ENCODE data around the gene B4GALT5. TPM values are rescaled to one million over a fixed set of nuclear protein-coding genes. Genes with fewer than 3 reads are reported as not detected.

B4GALT5 gene
- polyA plus RNA-seq, 1 donor (not counting 4 experiments of a cell fraction or from before 2014, with no cell fraction given): 23.5 TPM

DNA sequence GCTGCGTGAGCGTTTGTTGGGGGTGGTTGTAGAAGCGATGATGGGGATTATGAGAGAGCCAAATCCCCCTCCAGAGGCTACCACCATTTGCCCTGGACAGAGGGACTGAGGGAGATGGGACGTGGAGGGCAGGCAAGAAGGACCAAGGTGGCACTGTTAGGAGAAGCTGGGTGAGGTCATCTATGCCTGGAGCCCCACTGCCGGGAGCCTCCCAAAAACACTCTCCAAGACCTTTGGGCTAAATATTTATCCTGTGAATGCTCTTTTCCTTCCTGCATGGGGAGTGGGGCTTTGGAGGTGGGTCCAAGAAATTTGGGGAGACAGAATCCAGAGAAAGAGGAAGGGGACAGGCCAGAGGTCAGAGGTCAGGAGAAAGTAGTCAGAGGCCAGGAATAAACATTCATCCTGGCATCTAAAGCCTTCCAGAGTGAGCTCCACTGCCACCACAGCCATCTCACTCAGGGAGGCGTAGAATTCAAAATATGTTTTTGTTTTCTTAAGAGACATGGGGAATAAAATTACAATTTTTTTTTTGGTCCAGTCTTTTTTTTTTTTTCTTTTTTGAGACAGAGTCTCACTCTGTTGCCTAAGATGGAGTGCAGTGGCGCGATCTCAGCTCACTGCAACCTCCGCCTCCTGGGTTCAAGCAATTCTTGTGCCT is 128.0 kb downstream of the B4GALT5 start:
- H3K4me2 ChIP-seq (ENCODE audit: control insufficient read depth, extremely low read depth, insufficient read depth, low read depth, low read length): no peak overlapping the region
- no peak for FAIRE-seq
- dilution Hi-C loops (cut with MboI; ENCODE audit: extremely low pct_ligation_motif_present, low sequenced_read_pairs): no loop called here

GRCh38 chr20:49584418-49585382 is 129.0 kb downstream of the B4GALT5 start:
- Histone ChIP-seq H3K9me1 (ENCODE audit: control insufficient read depth, extremely low read depth, insufficient read depth, low read length) (no peaks in the 10 kb centered on the region), H3K27ac (ENCODE audit: control insufficient read depth, insufficient read depth, low read length) (no peak overlapping the region), H4K20me1 (ENCODE audit: control insufficient read depth, extremely low read depth, insufficient read depth, low read length) (peaks cover 2% of the 10 kb centered on the region), H2AFZ (ENCODE audit: control insufficient read depth, low read length) (no peak overlapping the region), H3K27me3 (ENCODE audit: control insufficient read depth, extremely low read depth, insufficient read depth, low read length) (peaks cover 34% of the 10 kb centered on the region), H3K4me3 (ENCODE audit: control insufficient read depth in 2 of 3, extremely low read depth in 1 of 3, insufficient read depth in 2 of 3, low read depth in 1 of 3, low read length in 3 of 3) (no peak overlapping the region), H3K9me3 (ENCODE audit: control insufficient read depth, low read depth, low read length) (no peaks in the 10 kb centered on the region), H3K4me1 (ENCODE audit: control insufficient read depth, extremely low read depth, insufficient read depth, low read length) (no peaks in the 10 kb centered on the region), H3K9ac (ENCODE audit: control insufficient read depth, extremely low read depth, insufficient read depth, low read length) (no peak overlapping the region), H3K36me3 (ENCODE audit: control insufficient read depth in 2 of 2, extremely low read depth in 1 of 2, insufficient read depth in 2 of 2, low read length in 2 of 2) (no peaks in the 10 kb centered on the region), H3K4me2 (ENCODE audit: control insufficient read depth, extremely low read depth, insufficient read depth, low read depth, low read length) (no peak overlapping the region), H3K79me2 (ENCODE audit: control insufficient read depth, insufficient read depth, low read length) (no peaks in the 10 kb centered on the region)
- dilution Hi-C loops (cut with MboI; ENCODE audit: extremely low pct_ligation_motif_present, low sequenced_read_pairs): no loop called here
- no peak for FAIRE-seq
- TF ChIP-seq, protein P1, sequence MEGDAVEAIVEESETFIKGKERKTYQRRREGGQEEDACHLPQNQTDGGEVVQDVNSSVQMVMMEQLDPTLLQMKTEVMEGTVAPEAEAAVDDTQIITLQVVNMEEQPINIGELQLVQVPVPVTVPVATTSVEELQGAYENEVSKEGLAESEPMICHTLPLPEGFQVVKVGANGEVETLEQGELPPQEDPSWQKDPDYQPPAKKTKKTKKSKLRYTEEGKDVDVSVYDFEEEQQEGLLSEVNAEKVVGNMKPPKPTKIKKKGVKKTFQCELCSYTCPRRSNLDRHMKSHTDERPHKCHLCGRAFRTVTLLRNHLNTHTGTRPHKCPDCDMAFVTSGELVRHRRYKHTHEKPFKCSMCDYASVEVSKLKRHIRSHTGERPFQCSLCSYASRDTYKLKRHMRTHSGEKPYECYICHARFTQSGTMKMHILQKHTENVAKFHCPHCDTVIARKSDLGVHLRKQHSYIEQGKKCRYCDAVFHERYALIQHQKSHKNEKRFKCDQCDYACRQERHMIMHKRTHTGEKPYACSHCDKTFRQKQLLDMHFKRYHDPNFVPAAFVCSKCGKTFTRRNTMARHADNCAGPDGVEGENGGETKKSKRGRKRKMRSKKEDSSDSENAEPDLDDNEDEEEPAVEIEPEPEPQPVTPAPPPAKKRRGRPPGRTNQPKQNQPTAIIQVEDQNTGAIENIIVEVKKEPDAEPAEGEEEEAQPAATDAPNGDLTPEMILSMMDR (optimal IDR thresholded peaks at IDR 0.05 in 1 of 3, IDR thresholded peaks at IDR 0.05 in 1 of 3, conservative IDR thresholded peaks at IDR 0.05 in 1 of 3; ENCODE audit: extremely low read depth in 1 of 3, insufficient read depth in 2 of 3, low read length in 3 of 3): no peak
- TF ChIP-seq EZH2 (IDR thresholded peaks at IDR 0.05; ENCODE audit: low read length): no peak
- no peak for DNase-seq (ENCODE audit: low read depth, low spot score)

More for the DNA sequence above, 128.0 kb downstream of the B4GALT5 start:
- no peaks in the 10 kb centered on the region for H3K79me2 ChIP-seq (ENCODE audit: control insufficient read depth, insufficient read depth, low read length)
- H3K4me3 ChIP-seq (ENCODE audit: control insufficient read depth in 2 of 3, extremely low read depth in 1 of 3, insufficient read depth in 2 of 3, low read depth in 1 of 3, low read length in 3 of 3): no peak overlapping the region
- TF ChIP-seq, protein P1 (optimal IDR thresholded peaks at IDR 0.05 in 1 of 3, IDR thresholded peaks at IDR 0.05 in 1 of 3, conservative IDR thresholded peaks at IDR 0.05 in 1 of 3; ENCODE audit: extremely low read depth in 1 of 3, insufficient read depth in 2 of 3, low read length in 3 of 3): no peak
- no peak for TF ChIP-seq EZH2 (IDR thresholded peaks at IDR 0.05; ENCODE audit: low read length)
- no peak for DNase-seq (ENCODE audit: low read depth, low spot score)
- peaks cover 32% of the 10 kb centered on the region for H3K27me3 ChIP-seq (ENCODE audit: control insufficient read depth, extremely low read depth, insufficient read depth, low read length)
- no peaks in the 10 kb centered on the region for H3K4me1 ChIP-seq (ENCODE audit: control insufficient read depth, extremely low read depth, insufficient read depth, low read length)
- peaks cover 2% of the 10 kb centered on the region for H4K20me1 ChIP-seq (ENCODE audit: control insufficient read depth, extremely low read depth, insufficient read depth, low read length)
- H3K36me3 ChIP-seq (ENCODE audit: control insufficient read depth in 2 of 2, extremely low read depth in 1 of 2, insufficient read depth in 2 of 2, low read length in 2 of 2): no peaks in the 10 kb centered on the region
- H3K9me3 ChIP-seq (ENCODE audit: control insufficient read depth, low read depth, low read length): no peaks in the 10 kb centered on the region
- no peak overlapping the region for H3K9ac ChIP-seq (ENCODE audit: control insufficient read depth, extremely low read depth, insufficient read depth, low read length)
- H3K27ac ChIP-seq (ENCODE audit: control insufficient read depth, insufficient read depth, low read length): no peak overlapping the region
- H2AFZ ChIP-seq (ENCODE audit: control insufficient read depth, low read length): no peak overlapping the region
- H3K9me1 ChIP-seq (ENCODE audit: control insufficient read depth, extremely low read depth, insufficient read depth, low read length): no peaks in the 10 kb centered on the region
